Nephron progenitor cell (in vitro differentiated cells): ENCODE measurements around the gene NPBWR2.
A peak's percentile ranks its signal among the peaks of the same experiment; 100 is the strongest.

Experiments used
- DNase-seq: peaks from one replicate; pipeline ENCODE4 v3.0.0; 2021
- H3K27ac Mint-ChIP-seq: 2 replicates; pipeline ENCODE4 v1.8.0; 2021; ENCODE audit warnings: mild to moderate bottlenecking, moderate library complexity, mixed read lengths
- H3K27me3 Mint-ChIP-seq: 2 replicates; pipeline ENCODE4 v1.8.0; 2021; ENCODE audit warnings: mild to moderate bottlenecking, low read depth, mixed read lengths; ENCODE audit not compliant: poor library complexity
- H3K36me3 Mint-ChIP-seq: 2 replicates; pipeline ENCODE4 v1.8.0; 2021; ENCODE audit warnings: low read depth, mixed read lengths
- H3K4me1 Mint-ChIP-seq: 2 replicates; pipeline ENCODE4 v1.8.0; 2021; ENCODE audit warnings: mixed read lengths
- H3K4me3 Mint-ChIP-seq: 2 replicates; pipeline ENCODE4 v1.8.0; 2021; ENCODE audit warnings: mild to moderate bottlenecking, moderate library complexity, mixed read lengths
- H3K9me3 Mint-ChIP-seq: 2 replicates; pipeline ENCODE4 v1.8.0; 2021; ENCODE audit warnings: mild to moderate bottlenecking, moderate library complexity, mixed read lengths
- TF ChIP-seq, protein P1 (sequence below): fragments of 200-600 bp; sonication (generic); IDR thresholded peaks from 2 replicates; pipeline ENCODE4 v1.5.0; 2021; ENCODE audit warnings: antibody characterized with exemption

The NPBWR2 gene

DNA sequence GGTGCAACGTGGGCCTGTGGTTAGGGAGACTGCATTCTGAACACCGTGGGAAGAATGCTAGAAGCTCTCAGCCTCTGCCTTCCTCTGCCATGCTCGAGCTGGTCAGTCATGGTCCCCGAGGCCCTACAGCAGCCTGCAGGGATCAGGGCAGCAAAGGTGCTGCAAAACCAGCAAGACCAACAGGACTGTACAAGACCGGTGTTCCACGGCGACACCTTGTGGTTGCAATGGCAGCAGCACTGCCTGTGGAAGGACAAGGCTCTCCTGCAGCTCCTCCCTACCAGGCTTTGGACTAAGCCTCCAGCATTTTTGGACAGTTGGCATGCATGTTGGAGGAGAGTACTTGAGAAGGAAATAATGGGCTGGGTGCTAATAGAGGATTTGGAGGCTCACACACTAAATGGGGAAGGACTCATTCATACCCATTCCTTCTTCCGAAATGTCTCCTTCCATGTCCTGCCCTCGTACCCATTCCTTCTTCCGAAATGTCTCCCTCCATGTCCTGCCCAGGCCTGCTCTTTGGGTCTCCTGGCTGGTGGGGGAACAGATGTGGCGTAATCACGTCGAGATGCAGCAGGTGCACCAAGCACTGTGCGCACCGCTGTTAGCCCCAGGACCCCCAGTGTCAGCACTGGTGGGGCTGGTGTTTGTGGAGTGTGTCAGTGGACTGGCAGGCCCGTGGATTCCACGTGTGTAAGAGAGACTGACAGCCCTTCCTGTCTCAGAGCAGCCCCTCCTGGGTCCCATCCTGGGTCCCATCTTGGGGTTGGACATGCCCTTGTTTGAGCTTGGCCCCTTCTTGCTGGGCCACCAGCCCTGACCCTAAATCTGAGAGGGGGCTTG, 38.3 kb upstream of the NPBWR2 start:
- H3K4me1 Mint-ChIP-seq: peaks cover 20% of the 10 kb centered on the region
- peaks cover 9% of the 10 kb centered on the region for H3K36me3 Mint-ChIP-seq
- H3K27ac Mint-ChIP-seq: no peak overlapping the region
- H3K4me3 Mint-ChIP-seq: no peak overlapping the region
- H3K27me3 Mint-ChIP-seq: peaks cover 36% of the 10 kb centered on the region
- peaks cover 19% of the 10 kb centered on the region for H3K9me3 Mint-ChIP-seq
- DNase-seq: no peak
- TF ChIP-seq, protein P1, sequence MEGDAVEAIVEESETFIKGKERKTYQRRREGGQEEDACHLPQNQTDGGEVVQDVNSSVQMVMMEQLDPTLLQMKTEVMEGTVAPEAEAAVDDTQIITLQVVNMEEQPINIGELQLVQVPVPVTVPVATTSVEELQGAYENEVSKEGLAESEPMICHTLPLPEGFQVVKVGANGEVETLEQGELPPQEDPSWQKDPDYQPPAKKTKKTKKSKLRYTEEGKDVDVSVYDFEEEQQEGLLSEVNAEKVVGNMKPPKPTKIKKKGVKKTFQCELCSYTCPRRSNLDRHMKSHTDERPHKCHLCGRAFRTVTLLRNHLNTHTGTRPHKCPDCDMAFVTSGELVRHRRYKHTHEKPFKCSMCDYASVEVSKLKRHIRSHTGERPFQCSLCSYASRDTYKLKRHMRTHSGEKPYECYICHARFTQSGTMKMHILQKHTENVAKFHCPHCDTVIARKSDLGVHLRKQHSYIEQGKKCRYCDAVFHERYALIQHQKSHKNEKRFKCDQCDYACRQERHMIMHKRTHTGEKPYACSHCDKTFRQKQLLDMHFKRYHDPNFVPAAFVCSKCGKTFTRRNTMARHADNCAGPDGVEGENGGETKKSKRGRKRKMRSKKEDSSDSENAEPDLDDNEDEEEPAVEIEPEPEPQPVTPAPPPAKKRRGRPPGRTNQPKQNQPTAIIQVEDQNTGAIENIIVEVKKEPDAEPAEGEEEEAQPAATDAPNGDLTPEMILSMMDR: no peak

DNA sequence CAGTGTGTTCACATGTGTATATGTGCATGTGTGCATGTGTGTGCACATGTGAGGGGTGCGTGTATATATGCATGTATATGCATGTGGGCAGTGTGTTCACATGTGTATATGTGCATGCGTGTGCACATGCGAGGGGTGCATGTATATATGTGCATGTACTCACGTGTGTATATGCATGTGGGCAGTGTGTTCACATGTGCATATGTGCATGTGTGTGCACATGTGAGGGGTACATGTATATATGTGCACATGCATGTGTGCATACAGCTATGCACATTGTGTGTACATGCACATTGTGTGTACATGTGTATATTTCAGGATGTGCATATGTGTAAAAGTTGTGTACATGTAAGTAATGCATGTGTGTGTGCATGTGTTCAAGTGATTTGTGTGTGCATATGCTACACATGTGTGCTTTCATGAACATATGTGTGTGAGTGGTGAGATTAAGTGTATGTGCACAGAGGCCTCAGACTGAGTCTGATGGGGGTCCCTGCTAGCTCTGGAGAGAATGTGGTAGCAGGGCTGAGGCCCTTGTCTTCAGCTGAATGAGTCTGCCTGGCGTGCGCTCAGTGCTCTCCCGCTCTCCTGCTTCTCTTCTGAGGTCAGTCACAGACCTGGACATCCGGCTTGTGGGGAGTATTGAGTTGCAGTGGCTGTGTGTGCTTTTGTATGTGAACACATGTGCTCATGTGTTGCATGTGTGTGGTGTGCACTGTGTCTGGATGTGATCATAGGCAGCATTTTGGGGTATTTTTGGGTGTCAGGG, 37.0 kb upstream of the NPBWR2 start:
- TF ChIP-seq, protein P1: no peak
- peaks cover 39% of the 10 kb centered on the region for H3K27me3 Mint-ChIP-seq
- H3K36me3 Mint-ChIP-seq: peaks cover 9% of the 10 kb centered on the region
- peaks cover 19% of the 10 kb centered on the region for H3K9me3 Mint-ChIP-seq
- no peak overlapping the region for H3K4me3 Mint-ChIP-seq
- peaks cover 33% of the 10 kb centered on the region for H3K4me1 Mint-ChIP-seq
- H3K27ac Mint-ChIP-seq: no peak overlapping the region
- DNase-seq: no peak

- H3K4me3 Mint-ChIP-seq: no peak overlapping the region
- peaks cover 19% of the 10 kb centered on the region for H3K9me3 Mint-ChIP-seq
- peaks cover 35% of the 10 kb centered on the region for H3K27me3 Mint-ChIP-seq
- peaks cover 9% of the 10 kb centered on the region for H3K36me3 Mint-ChIP-seq
- no peak for DNase-seq
- TF ChIP-seq, protein P1: no peak
- peak overlapping the region; percentile 52 for H3K27ac Mint-ChIP-seq
- H3K4me1 Mint-ChIP-seq: peaks cover 33% of the 10 kb centered on the region
Measured at GRCh38 chr20:64143018-64143801, 35.8 kb upstream of the NPBWR2 start.

DNA sequence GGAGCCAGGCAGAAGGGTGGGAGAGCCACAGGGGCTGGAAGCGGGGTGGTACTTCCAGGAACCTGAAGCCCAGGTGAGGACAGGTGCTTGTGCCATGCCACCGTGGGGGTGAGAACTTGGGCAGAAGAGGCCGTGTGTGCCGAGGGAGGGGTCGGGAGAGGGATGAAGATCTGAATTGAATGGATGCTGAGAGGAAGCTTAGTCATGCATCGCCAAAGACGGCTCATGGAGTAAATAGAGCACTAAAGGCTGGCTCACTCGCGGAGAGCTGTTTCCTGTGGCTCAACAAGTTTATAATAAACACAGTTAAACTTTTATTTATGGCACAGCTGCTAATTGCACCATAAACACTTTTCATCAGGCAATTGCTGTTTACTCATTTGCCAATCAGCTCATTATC, 35.2 kb upstream of the NPBWR2 start:
- Mint-ChIP-seq H3K9me3 (peaks cover 19% of the 10 kb centered on the region), H3K27me3 (peaks cover 34% of the 10 kb centered on the region), H3K27ac (no peak overlapping the region), H3K4me1 (peaks cover 33% of the 10 kb centered on the region), H3K36me3 (peaks cover 9% of the 10 kb centered on the region), H3K4me3 (no peak overlapping the region)
- DNase-seq: no peak
- TF ChIP-seq, protein P1: no peak

DNA sequence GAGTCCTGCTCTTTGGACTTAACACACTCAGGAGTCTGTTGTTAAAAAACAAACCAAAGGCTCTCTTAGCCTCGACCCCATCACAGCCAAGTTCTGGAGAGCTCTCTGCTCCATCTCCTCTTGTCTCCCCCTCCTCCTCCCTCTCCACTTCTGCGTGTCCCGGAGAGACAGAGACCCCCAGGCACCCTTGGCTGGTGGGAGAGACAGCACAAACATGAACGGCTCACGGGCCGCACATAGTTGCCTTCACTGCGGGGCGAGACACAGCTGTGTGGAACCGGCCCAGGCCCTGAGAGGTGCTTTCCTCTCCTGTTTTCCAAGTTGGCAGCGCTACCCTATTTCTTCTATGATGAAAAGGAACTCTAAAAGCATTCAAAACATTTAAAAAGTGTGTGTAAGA, 33.6 kb upstream of the NPBWR2 start:
- no peak for DNase-seq
- peaks cover 41% of the 10 kb centered on the region for H3K27me3 Mint-ChIP-seq
- H3K9me3 Mint-ChIP-seq: peaks cover 18% of the 10 kb centered on the region
- H3K4me3 Mint-ChIP-seq: no peak overlapping the region
- no peak overlapping the region for H3K27ac Mint-ChIP-seq
- TF ChIP-seq, protein P1: no peak
- peaks cover 33% of the 10 kb centered on the region for H3K4me1 Mint-ChIP-seq
- H3K36me3 Mint-ChIP-seq: peaks cover 9% of the 10 kb centered on the region
